Cerebellar cortex (tissue), 1 donor: ENCODE data around the gene IL4R.
"Not testable (repeated sequence)": the region's sequence is repeated elsewhere in the genome, so short reads cannot be mapped to it uniquely, and the experiment has no call there.

Experiments used
- DNase-seq: peaks from one replicate; pipeline ENCODE4 v3.0.0-alpha.2; 2015; ENCODE audit warnings: low spot score

Gene IL4R

GRCh38 chr16:27288313-27288712, 25.5 kb upstream of the IL4R start:
- not testable (repeated sequence) for DNase-seq

- no peak for DNase-seq
Measured at GRCh38 chr16:27289669-27290068, 24.1 kb upstream of the IL4R start.

GRCh38 chr16:27290562-27290961, 23.2 kb upstream of the IL4R start:
- DNase-seq = no peak

DNA sequence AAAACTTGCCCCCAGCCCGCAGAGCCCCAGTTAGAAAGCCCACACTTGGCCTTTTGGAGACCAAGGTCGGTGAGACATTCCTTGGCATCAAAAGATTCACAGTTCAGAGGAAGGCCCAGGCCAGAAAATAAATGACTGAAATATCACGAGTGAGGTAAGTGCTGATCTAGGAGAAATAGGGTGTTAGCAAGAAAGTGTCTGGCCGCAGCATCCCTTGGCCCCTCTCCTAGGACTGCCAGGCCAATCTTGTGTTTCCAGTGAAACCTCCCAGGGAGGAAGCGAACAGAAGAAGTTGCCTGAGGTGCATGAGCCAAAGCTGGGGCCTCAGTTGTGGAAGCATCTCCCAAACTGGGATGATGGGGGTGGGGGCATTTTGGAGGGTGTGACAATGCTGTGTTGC, 22.7 kb upstream of the IL4R start:
- no peak for DNase-seq

DNA sequence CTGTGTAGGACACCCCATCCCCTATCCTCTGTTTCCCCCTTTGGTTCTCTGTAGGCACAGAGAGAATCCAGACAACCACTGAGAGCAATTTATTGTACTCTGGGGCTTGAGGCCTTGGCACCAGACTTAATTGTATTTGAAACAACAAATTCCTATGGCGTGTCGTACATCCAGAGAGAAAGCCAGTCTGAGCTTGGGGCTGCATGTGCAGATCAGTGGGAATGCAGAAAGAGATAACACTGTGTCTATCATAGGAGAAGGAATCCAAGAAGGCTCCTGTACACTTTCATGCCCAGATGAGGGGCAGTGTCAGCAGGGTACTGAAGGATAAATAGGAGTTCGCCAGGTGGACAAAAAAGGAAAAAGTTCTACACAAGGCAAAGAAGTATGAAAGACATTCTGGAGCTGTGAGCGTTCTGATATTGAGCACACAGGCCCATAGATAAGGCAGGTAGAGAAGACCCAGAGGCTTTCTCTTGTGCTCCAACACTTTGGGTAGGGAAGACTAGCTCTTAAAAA, 22.0 kb upstream of the IL4R start:
- DNase-seq = no peak

DNA sequence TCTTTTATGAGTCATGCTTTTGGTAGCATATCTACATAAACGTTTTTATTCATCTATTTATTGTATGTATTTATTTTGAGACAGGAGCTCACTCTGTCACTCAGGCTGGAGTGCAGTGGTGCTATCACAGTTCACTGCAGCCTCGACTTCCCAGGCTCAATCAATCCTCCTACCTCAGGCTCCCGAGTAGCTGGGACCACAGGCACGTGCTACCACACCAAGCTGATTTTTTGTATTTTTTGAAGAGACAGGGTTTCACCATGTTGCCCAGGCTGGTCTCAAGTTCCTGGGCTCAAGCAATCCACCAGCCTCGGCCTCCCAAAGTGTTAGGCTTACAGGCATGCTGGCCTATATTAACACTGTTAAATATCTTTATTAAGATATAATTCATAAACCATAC, 20.4 kb upstream of the IL4R start:
- DNase-seq = no peak

DNA sequence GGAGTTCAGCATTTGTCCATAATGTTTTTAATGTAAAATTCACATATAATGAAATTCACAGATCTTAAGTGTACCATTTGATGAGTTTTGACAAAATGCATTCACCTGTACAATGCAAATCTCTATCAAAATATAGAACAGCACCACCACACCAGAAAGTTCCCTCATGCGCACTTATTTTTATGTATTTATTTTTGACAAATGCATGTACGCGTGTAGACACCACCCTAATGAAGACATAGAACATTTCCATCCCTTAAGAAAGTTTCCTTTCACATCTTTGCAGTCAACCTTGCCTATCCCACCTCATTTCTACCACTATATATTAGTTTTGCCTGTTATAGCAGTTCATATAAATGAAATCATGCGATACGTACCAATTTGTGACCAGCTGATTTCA, 15.6 kb upstream of the IL4R start:
- DNase-seq = no peak

- no peak for DNase-seq
Measured at GRCh38 chr16:27301236-27301861, 12.4 kb upstream of the IL4R start.

DNA sequence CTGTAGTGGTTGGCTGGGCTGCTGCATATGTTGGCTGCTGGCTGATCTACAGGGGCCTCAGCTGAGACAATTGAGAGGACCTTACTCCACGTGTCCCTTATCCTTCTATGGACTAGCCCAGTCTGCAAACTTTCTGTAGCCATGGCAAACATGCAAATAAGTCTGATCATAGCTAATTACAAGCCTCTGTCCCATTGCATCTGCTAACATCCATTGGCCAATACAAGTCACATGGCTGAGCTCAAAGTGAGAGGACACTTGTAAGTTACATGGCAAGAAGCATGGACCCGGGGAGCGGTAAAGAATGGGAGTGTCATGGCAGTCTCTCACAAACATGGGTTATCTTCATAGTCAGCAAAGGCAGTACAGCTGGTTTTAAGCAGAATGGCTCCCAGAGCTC, 11.6 kb upstream of the IL4R start:
- no peak for DNase-seq

- DNase-seq = no peak
Measured at GRCh38 chr16:27303256-27304100, 10.3 kb upstream of the IL4R start.

DNA sequence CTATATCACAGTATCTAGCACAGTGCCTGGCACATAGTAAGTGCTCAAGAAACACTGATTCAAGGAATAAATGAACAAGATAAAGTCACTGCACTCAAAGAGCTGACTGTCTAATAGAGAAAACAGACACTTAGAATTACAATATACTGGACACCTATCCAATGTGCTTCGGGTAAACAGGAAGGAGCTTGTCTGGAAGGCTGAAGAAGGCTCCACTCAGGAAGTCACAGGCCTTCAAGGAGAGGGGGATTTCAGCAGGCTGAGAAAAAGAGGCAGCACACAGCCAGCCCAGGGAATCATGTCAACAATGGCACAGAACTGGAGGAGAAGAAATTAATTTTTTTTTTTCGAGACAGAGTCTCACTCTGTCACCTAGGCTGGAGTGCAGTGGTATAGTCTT, 9.7 kb upstream of the IL4R start:
- no peak for DNase-seq

DNA sequence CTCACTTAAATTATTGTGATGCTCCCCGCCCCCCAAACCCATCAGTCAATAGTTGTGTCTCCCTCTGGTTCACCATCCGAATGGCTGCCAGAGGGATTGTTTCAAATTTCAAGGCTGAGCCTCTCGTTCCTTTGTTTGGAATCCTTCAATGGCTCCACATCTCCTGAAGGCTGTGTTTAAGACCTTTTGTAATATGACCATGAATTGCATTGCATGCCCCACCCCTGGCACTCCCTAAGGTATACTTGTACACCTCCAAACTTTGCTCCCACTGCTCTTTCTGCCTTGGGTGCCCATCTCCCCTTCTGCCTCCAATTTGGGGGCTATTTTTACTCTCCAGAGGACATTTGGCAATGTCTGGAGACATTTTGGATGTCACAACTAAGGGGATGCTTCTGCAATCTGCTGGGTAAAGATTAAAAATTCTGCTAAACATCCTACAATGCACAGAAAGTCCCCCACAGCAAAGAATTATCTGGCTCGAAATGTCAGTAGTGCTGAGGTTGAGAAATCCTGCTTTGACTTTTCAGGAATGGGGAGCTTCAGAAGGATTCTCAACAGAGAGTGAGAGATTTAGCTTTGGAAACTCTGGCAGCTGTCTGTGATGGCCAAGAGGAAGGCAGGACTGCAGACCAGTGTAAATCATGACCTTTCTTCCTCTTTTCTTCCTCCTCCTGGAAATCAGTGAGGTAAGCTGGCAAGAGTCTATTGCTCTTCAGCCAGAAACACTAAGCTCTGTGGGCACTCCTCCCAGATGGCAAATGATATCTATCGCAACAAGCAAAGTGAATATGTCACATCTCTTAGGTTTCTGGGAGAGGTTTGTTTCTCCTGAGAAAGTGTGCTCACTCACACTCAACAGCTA, 8.7 kb upstream of the IL4R start:
- DNase-seq = no peak

- no peak for DNase-seq
Measured at GRCh38 chr16:27305839-27306442, 7.8 kb upstream of the IL4R start.

DNA sequence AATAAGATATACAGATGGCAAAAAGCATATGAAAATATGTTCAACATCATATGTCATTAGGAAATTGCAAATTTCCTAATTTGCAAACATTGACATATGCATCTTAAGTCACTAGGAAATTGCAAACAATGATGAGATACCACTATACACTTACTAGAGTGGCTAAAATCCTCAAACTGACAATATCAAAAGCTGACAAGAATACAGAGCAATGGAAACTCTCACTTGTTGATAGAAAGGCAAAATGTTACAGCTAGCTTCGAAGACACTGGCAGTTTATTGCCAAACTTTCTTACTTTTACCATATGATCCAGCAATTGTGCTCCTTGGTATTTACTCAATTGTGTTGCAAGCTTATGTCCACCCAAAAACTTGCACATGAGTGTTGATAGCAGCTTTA, 5.0 kb upstream of the IL4R start:
- DNase-seq = no peak

GRCh38 chr16:27310576-27311447, 3.0 kb upstream of the IL4R start:
- no peak for DNase-seq

DNA sequence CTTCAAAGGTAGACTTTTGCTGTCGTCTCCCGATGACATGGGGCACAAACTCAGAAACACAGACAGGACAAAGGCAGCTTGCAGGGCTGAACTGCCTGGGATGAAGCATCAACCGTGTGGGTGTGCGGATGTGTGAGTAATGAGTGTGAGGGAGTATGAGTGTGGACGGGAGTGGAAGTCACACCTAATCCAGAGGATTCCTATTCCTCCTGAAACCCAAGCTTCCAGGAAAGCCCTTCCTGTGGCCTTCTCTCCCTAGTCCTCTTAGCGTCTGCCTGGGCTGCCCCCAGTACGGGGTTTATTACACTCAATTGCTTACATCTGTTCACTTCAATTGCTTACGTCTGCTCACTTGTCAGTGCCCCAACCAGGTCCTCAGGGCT, 2.3 kb upstream of the IL4R start:
- DNase-seq = no peak

- no peak for DNase-seq
Measured at GRCh38 chr16:27311897-27312303, 1.9 kb upstream of the IL4R start.

GRCh38 chr16:27312580-27313421, 973 bp upstream of the IL4R start:
- DNase-seq = no peak

DNA sequence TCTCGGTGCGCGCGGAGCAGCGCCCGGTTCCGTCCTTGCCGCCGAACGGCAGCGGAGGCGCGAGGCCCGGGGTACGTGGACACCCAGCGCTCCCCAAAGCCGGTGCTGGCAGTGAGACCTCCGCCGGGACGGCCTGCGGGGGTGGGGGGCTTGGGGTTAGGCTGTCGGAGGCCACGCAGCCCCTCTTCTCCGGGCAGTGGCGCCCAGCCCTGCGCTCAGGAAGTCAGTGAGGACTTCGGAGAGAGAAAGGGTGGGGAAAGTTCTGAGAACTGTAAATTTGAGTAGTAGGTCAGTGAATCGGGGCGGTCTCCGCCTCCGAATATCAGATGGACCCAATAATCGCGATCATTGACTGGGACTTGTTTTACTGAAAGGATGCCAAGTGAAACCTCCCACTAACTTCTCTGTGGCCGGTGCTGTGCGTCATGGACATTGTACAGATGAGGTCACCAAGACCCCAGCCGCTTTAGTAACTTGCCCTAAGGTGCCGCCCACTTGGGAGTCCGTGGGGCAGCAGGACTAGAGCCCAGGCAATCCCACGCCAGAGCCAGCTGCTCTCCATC, 468 bp downstream of the IL4R start:
- no peak for DNase-seq

DNA sequence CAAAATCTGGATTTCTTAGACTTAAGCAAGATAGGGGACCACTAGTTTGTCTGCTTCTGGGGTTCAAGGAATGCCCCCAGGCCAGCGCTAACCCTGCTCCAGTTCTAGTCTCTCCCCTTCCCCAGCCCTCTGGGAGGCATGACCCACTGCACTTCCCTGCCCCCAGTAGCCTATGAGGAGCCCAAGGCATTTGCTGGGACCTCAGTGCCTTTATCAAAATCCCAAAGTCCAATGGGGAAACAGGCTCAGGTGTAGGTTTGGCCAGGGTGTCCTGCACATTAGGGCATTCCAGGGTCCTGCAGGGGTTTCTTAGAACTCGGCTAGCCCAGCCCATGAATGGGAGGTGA, 1.2 kb downstream of the IL4R start:
- no peak for DNase-seq
